ENCODE results near the gene NOC2L. TPM values are rescaled to one million over a fixed set of nuclear protein-coding genes. Genes with fewer than 3 reads are reported as not detected.

Gene NOC2L
- total RNA-seq, 2 experiments from 2014 or later, result 77.9 to 99.0 TPM

GRCh38 chr1:930633-931138 is 28.4 kb downstream of the NOC2L start:
- H3K9me3 ChIP-seq (ENCODE audit: low read length), result no peaks in the 10 kb centered on the region
- no peak overlapping the region for H3K4me2 ChIP-seq (ENCODE audit: low read length)
- ChIA-PET POLR2A (no interaction called here), CTCF (ENCODE audit: unreplicated experiment) (no interaction called here)
- no peaks in the 10 kb centered on the region for H4K20me1 ChIP-seq (ENCODE audit: insufficient read depth, low read length)
- no peak overlapping the region for H3K4me3 ChIP-seq (ENCODE audit: low read depth, low read length, poor library complexity, severe bottlenecking)
- BruUV-seq (replicated peaks), result no TSS peak
- TF ChIP-seq EZH2phosphoT487 (IDR thresholded peaks at IDR 0.05; ENCODE audit: borderline replicate concordance, low read depth, low read length) (no peak), CTCF (conservative IDR thresholded peaks at IDR 0.05; ENCODE audit: low read length) (no peak)
- H3K4me1 ChIP-seq (ENCODE audit: insufficient read depth, low read length, poor library complexity, severe bottlenecking), result no peaks in the 10 kb centered on the region
- intact Hi-C loops (cut with micrococcal nuclease; ENCODE audit: unreplicated experiment), result no loop called here
- DNase-seq (ENCODE audit: low spot score), result no peak
- H3K9me2 ChIP-seq (ENCODE audit: insufficient read depth, low read length), result no peaks in the 10 kb centered on the region
- H3K27ac ChIP-seq (ENCODE audit: low read depth, low read length, poor library complexity, severe bottlenecking), result no peak overlapping the region
- no peaks in the 10 kb centered on the region for H3K79me2 ChIP-seq (ENCODE audit: insufficient read depth, low read depth, low read length)
- no peaks in the 10 kb centered on the region for H3K36me3 ChIP-seq (ENCODE audit: insufficient read depth, low read length)
- H2AFZ ChIP-seq (ENCODE audit: low read length), result no peak overlapping the region

GRCh38 chr1:929712-930632 is 29.1 kb downstream of the NOC2L start:
- no peak for DNase-seq (ENCODE audit: low spot score)
- no peaks in the 10 kb centered on the region for H3K9me2 ChIP-seq (ENCODE audit: insufficient read depth, low read length)
- no peaks in the 10 kb centered on the region for H3K79me2 ChIP-seq (ENCODE audit: insufficient read depth, low read depth, low read length)
- H4K20me1 ChIP-seq (ENCODE audit: insufficient read depth, low read length), result no peaks in the 10 kb centered on the region
- H3K9me3 ChIP-seq (ENCODE audit: low read length), result no peaks in the 10 kb centered on the region
- no peak overlapping the region for H3K4me3 ChIP-seq (ENCODE audit: low read depth, low read length, poor library complexity, severe bottlenecking)
- H3K27ac ChIP-seq (ENCODE audit: low read depth, low read length, poor library complexity, severe bottlenecking), result no peak overlapping the region
- POLR2A ChIA-PET, result no interaction called here
- CTCF ChIA-PET (ENCODE audit: unreplicated experiment), result no interaction called here
- no TSS peak for BruUV-seq (replicated peaks)
- intact Hi-C loops (cut with micrococcal nuclease; ENCODE audit: unreplicated experiment), result no loop called here
- H3K36me3 ChIP-seq (ENCODE audit: insufficient read depth, low read length), result no peaks in the 10 kb centered on the region
- no peak for TF ChIP-seq EZH2phosphoT487 (IDR thresholded peaks at IDR 0.05; ENCODE audit: borderline replicate concordance, low read depth, low read length)
- no peak for TF ChIP-seq CTCF (conservative IDR thresholded peaks at IDR 0.05; ENCODE audit: low read length)
- H2AFZ ChIP-seq (ENCODE audit: low read length), result no peak overlapping the region
- no peaks in the 10 kb centered on the region for H3K4me1 ChIP-seq (ENCODE audit: insufficient read depth, low read length, poor library complexity, severe bottlenecking)
- H3K4me2 ChIP-seq (ENCODE audit: low read length), result no peak overlapping the region

All from OCI-LY7 (cell line).